B cell (primary cell): Measurements from ENCODE around the gene CLCN7. TPM values are rescaled to one million over a fixed set of nuclear protein-coding genes. Genes with fewer than 3 reads are reported as not detected.

Source experiments
- ATAC-seq: fragments of 200-7000 bp; cut with Tn5 transposase; one replicate; pipeline ENCODE4 v1.10.0; 2021; ENCODE audit warnings: low read depth, mild to moderate bottlenecking, moderate number of reproducible peaks, moderate library complexity
- CTCF ChIA-PET: fragments of 350-600 bp; sonication (Branson Sonifier 250); formaldehyde crosslinking; loops from one replicate; lab custom pipeline; 2021; ENCODE audit warnings: antibody characterized with exemption, inconsistent platforms; lab: Charles Lee
- POLR2A ChIA-PET: fragments of 350-600 bp; sonication (Branson Sonifier 250); formaldehyde crosslinking; loops from one replicate; lab custom pipeline; 2021; ENCODE audit warnings: antibody characterized with exemption; lab: Charles Lee
- DNase-seq: peaks from one replicate; pipeline ENCODE4 v3.0.0; 2013
- H2AFZ ChIP-seq: 2 replicates; pipeline ENCODE4 v1.6.1; 2012; ENCODE audit warnings: mild to moderate bottlenecking, low read depth, low read length; ENCODE audit not compliant: insufficient read depth, poor library complexity, severe bottlenecking
- H3K27ac ChIP-seq, 2 donors: 1 replicate in 1 of 2; 2 replicates in 1 of 2; pipeline ENCODE4 v1.5.1; 2012 to 2013; ENCODE audit warnings: low read length in 2 of 2, mild to moderate bottlenecking in 2 of 2, moderate library complexity in 1 of 2
- H3K27me3 ChIP-seq, 4 experiments: fragments of 200-600 bp in 1 of 4; sonication (generic) in 1 of 4; replicated peaks in 1 of 4; 1 replicate in 2 of 4; 2 replicates in 2 of 4; pipeline versions ENCODE4 v1.6.1 to v1.7.0; 2013 to 2016; ENCODE audit warnings: low read length in 3 of 4, mild to moderate bottlenecking in 2 of 4, mixed read lengths in 1 of 4, moderate library complexity in 1 of 4; ENCODE audit not compliant: insufficient read depth in 4 of 4, control insufficient read depth in 3 of 4; ENCODE audit errors: control extremely low read depth in 1 of 4
- H3K36me3 ChIP-seq, 2 experiments: replicated peaks in 1 of 2; 1 replicate in 1 of 2; 2 replicates in 1 of 2; pipeline versions ENCODE4 v1.6.1 to v1.7.1; 2013; ENCODE audit warnings: low read length in 1 of 2; ENCODE audit not compliant: insufficient read depth in 2 of 2, control insufficient read depth in 1 of 2; ENCODE audit errors: control extremely low read depth in 1 of 2, extremely low read depth in 1 of 2
- H3K4me1 ChIP-seq, 2 donors: fragments of 200-600 bp in 1 of 2; sonication (generic) in 1 of 2; 1 replicate in 1 of 2; 2 replicates in 1 of 2; pipeline versions ENCODE4 v1.5.1 to v1.6.1; 2013 to 2017; ENCODE audit warnings: low read length in 2 of 2; ENCODE audit not compliant: control insufficient read depth in 2 of 2, insufficient read depth in 2 of 2
- H3K4me2 ChIP-seq: replicated peaks from 2 replicates; pipeline ENCODE3; 2012; ENCODE audit warnings: mild to moderate bottlenecking, low read depth, low read length; ENCODE audit not compliant: poor library complexity, severe bottlenecking
- H3K4me3 ChIP-seq, 5 experiments: fragments of 200-600 bp in 1 of 5; sonication (generic) in 1 of 5; 1 replicate in 3 of 5; 2 replicates in 2 of 5; pipeline versions ENCODE4 v1.5.1 to v1.7.0; 2011 to 2016; ENCODE audit warnings: low read length in 4 of 5, mild to moderate bottlenecking in 4 of 5, low read depth in 2 of 5, control low read depth in 1 of 5, moderate library complexity in 1 of 5; ENCODE audit not compliant: insufficient read depth in 1 of 5; ENCODE audit errors: control extremely low read depth in 1 of 5, extremely low read depth in 1 of 5
- H3K79me2 ChIP-seq: fragments of 200-600 bp; sonication (generic); one replicate; pipeline ENCODE4 v1.6.0; 2016; ENCODE audit warnings: low read length; ENCODE audit not compliant: control insufficient read depth, insufficient read depth
- H3K9ac ChIP-seq: fragments of 200-600 bp; sonication (generic); 2 replicates; pipeline ENCODE4 v1.6.1; 2017; ENCODE audit warnings: mild to moderate bottlenecking, low read length, moderate library complexity
- H3K9me3 ChIP-seq, 3 donors: one replicate each; pipeline versions ENCODE4 v1.6.1 to v1.7.1; 2013; ENCODE audit warnings: low read length in 2 of 3; ENCODE audit not compliant: control insufficient read depth in 2 of 3, insufficient read depth in 1 of 3; ENCODE audit errors: control extremely low read depth in 1 of 3
- H4K20me1 ChIP-seq: 2 replicates; pipeline ENCODE4 v1.6.0; 2012; ENCODE audit warnings: mild to moderate bottlenecking, low read length; ENCODE audit not compliant: insufficient read depth, control insufficient read depth, poor library complexity, severe bottlenecking
- H3K27ac Mint-ChIP-seq: one replicate; pipeline ENCODE4 v1.8.0; 2021; ENCODE audit warnings: mixed read lengths
- H3K27me3 Mint-ChIP-seq: one replicate; pipeline ENCODE4 v1.8.0; 2021; ENCODE audit warnings: mixed read lengths
- H3K4me1 Mint-ChIP-seq: one replicate; pipeline ENCODE4 v1.8.0; 2021; ENCODE audit warnings: mixed read lengths
- H3K4me3 Mint-ChIP-seq: one replicate; pipeline ENCODE4 v1.8.0; 2021; ENCODE audit warnings: mixed read lengths
- H3K9me3 Mint-ChIP-seq: one replicate; pipeline ENCODE4 v1.8.0; 2022; ENCODE audit warnings: mixed read lengths; ENCODE audit not compliant: insufficient read depth
- CTCF ChIP-seq: fragments of 200-600 bp; IDR thresholded peaks from one replicate; pipeline ENCODE4 v1.8.0; 2022; ENCODE audit warnings: antibody characterized with exemption, mild to moderate bottlenecking
- EZH2 ChIP-seq: IDR thresholded peaks from 2 replicates; pipeline ENCODE4 v1.6.1; 2012; ENCODE audit warnings: borderline replicate concordance, low read depth, mild to moderate bottlenecking, moderate library complexity, low read length; ENCODE audit not compliant: insufficient read depth, poor library complexity, severe bottlenecking
- WGBS: methylation state at CpG from one replicate; pipeline ENCODE4 v1.1.5; 2013; ENCODE audit warnings: missing lambda C conversion rate; ENCODE audit not compliant: insufficient coverage; 5-methylcytosine and 5-hydroxymethylcytosine counted together
- intact Hi-C: fragments of 100-400 bp; cut with micrococcal nuclease; formaldehyde crosslinking; loops from one replicate; pipeline ENCODE4 v1.10.0; 2022
- polyA plus RNA-seq: library from polyadenylated mRNA; depleted of rRNA; stranded (reverse); fragments of >200 nt; gene quantifications from 2 replicates; pipeline ENCODE4 v1.2.3, GENCODE V29; 2012
- total RNA-seq, 2 donors: library from RNA; stranded (reverse); fragments of 120-200 nt in 1 of 2; gene quantifications; 1 replicate in 1 of 2; 2 replicates in 1 of 2; pipeline versions ENCODE4 v1.2.3 to v1.2.4, GENCODE V29; 2013 to 2022

Gene CLCN7
- total and polyA plus RNA-seq, 2 donors (not counting 1 experiment from before 2014, with no cell fraction given), result 215 to 274 TPM

- Histone ChIP-seq H3K9ac (peak overlapping the region; percentile 62), H3K4me1 (peaks cover 24% of the 10 kb centered on the region in 2 donors), H3K36me3 (peaks cover 0 to 45% of the 10 kb centered on the region in 2 experiments), H3K4me3 (peak overlapping the region in 3 of 5 experiments; percentile 21 to 33 (median 32)), H3K27ac (peak overlapping the region; percentile 67 to 100), H2AFZ (no peak overlapping the region), H3K27me3 (no peaks in the 10 kb centered on the region), H4K20me1 (peaks cover 5% of the 10 kb centered on the region), H3K4me2 (peak overlapping the region; percentile 74), H3K79me2 (peaks cover 7% of the 10 kb centered on the region), H3K9me3 (no peaks in the 10 kb centered on the region)
- peak; percentile 39 for ATAC-seq
- no peak for DNase-seq
- intact Hi-C loops, result no loop called here
- TF ChIP-seq CTCF (no peak), EZH2 (no peak)
- H3K4me1 Mint-ChIP-seq, result peaks cover 4% of the 10 kb centered on the region
- 88% methylated on average over 23 of the region's 25 CpGs for WGBS
- H3K4me3 Mint-ChIP-seq, result peak overlapping the region; percentile 26
- ChIA-PET POLR2A (no interaction called here), CTCF (interaction anchor here (0.8 kb wide), 1 partner anchor 11 kb away, joined by 3 read pairs; no protein-coding TSS in a partner anchor)
- H3K27ac Mint-ChIP-seq, result peak overlapping the region; percentile 68
- no peaks in the 10 kb centered on the region for H3K27me3 Mint-ChIP-seq
- no peaks in the 10 kb centered on the region for H3K9me3 Mint-ChIP-seq
Measured at GRCh38 chr16:1445518-1446203, 29.2 kb downstream of the CLCN7 start.
